ENCODE data around the gene NOTUM.
A peak's percentile ranks its signal among the peaks of the same experiment; 100 is the strongest.

NOTUM gene

DNA sequence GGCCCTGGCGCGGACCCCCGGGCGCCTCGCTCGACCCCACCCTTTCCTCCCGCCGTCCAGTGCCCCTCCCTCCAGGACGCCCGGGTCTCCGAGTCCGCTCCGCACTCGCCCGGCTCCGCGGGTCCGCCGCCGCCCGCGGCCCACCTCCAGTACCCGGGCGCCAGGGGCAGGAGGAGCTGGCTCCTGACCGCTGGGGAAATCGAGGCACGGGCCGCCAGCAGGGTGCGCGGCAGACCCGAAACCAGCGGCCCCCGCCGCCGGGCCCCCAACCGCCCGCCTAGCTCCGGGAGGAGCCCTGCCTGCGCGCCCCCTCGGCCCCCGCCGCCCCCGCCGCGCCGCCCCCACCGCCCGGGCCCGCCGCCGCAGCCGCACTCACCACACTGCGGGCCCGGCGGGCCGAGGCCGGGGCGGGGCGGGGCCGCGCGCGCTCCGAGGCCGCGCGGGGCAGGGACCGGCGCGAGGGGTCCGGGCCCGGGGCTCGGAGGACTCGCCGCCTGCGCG is 33.8 kb downstream of the NOTUM start:
- TF ChIP-seq, protein P1, sequence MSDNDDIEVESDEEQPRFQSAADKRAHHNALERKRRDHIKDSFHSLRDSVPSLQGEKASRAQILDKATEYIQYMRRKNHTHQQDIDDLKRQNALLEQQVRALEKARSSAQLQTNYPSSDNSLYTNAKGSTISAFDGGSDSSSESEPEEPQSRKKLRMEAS (IDR thresholded peaks at IDR 0.05): no peak
- TF ChIP-seq EGR1 (IDR thresholded peaks at IDR 0.05) (no peak), ZBTB7A (IDR thresholded peaks at IDR 0.05; ENCODE audit: low read depth) (no peak), NFIC (IDR thresholded peaks at IDR 0.05) (no peak), EP300 (IDR thresholded peaks at IDR 0.05; ENCODE audit: borderline replicate concordance) (no peak), RAD21 (IDR thresholded peaks at IDR 0.05; ENCODE audit: low read depth) (no peak), TAF1 (IDR thresholded peaks at IDR 0.05; ENCODE audit: low read depth) (no peak), TEAD4 (IDR thresholded peaks at IDR 0.05) (no peak), CEBPB (IDR thresholded peaks at IDR 0.05) (no peak), FOXM1 (IDR thresholded peaks at IDR 0.05; ENCODE audit: borderline replicate concordance, low read depth) (no peak)
- TF ChIP-seq, protein P2, sequence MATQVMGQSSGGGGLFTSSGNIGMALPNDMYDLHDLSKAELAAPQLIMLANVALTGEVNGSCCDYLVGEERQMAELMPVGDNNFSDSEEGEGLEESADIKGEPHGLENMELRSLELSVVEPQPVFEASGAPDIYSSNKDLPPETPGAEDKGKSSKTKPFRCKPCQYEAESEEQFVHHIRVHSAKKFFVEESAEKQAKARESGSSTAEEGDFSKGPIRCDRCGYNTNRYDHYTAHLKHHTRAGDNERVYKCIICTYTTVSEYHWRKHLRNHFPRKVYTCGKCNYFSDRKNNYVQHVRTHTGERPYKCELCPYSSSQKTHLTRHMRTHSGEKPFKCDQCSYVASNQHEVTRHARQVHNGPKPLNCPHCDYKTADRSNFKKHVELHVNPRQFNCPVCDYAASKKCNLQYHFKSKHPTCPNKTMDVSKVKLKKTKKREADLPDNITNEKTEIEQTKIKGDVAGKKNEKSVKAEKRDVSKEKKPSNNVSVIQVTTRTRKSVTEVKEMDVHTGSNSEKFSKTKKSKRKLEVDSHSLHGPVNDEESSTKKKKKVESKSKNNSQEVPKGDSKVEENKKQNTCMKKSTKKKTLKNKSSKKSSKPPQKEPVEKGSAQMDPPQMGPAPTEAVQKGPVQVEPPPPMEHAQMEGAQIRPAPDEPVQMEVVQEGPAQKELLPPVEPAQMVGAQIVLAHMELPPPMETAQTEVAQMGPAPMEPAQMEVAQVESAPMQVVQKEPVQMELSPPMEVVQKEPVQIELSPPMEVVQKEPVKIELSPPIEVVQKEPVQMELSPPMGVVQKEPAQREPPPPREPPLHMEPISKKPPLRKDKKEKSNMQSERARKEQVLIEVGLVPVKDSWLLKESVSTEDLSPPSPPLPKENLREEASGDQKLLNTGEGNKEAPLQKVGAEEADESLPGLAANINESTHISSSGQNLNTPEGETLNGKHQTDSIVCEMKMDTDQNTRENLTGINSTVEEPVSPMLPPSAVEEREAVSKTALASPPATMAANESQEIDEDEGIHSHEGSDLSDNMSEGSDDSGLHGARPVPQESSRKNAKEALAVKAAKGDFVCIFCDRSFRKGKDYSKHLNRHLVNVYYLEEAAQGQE (IDR thresholded peaks at IDR 0.05; ENCODE audit: low read depth): no peak

DNA sequence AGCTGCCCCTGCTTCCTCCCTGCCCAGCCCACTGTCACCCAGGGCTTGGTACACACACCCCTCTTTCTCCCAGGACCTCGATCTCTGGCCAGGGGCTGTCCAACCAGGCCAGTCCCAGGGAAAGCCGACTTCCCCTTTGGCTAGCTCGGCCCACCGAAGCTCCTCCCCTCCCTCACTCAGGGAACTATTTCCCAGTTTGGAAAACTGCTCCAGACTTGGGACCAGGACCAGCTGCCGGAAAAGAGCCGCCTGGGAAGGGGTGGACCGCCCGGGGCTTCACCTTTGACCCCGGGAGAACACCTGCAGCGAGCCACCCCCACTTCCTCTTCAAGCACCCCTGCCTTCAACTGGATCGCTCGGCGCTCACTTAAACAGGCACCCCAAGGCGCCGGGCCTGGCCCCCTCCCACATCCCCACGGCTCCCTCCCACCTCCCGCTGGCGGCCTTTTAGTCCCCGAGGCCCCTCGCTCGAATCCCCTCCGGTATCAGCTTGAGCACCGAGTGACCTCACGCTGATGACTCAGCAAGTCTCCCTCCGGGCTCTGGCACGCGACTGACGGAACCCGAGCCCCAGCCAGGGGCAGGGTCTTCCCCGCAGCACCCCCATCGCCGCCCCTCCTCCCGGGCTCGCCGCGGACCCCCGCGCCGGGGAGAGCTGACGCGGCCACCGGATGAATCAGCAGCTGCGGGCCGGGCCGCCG is 34.4 kb downstream of the NOTUM start:
- TF ChIP-seq TCF12 (IDR thresholded peaks at IDR 0.05; ENCODE audit: low read depth) (peak; percentile 55), CREB1 (IDR thresholded peaks at IDR 0.05; ENCODE audit: low read depth) (no peak), EP300 (IDR thresholded peaks at IDR 0.05; ENCODE audit: borderline replicate concordance) (peak; percentile 36), ZBTB7A (IDR thresholded peaks at IDR 0.05; ENCODE audit: low read depth) (peak; percentile 73), TAF1 (IDR thresholded peaks at IDR 0.05; ENCODE audit: low read depth) (peak; percentile 40; the same call in 1 of the 2 replicates), FOXM1 (IDR thresholded peaks at IDR 0.05; ENCODE audit: borderline replicate concordance, low read depth) (no peak)
- TF ChIP-seq, protein P1 (IDR thresholded peaks at IDR 0.05): peak; percentile 37
- TF ChIP-seq, protein P2 (IDR thresholded peaks at IDR 0.05; ENCODE audit: low read depth): 0 out of 2 replicates have a peak, but pooled peaks have one; percentile 11

- TF ChIP-seq USF1 (IDR thresholded peaks at IDR 0.05): no peak
- TF ChIP-seq NFIC (IDR thresholded peaks at IDR 0.05): no peak
- TF ChIP-seq, protein P1 (IDR thresholded peaks at IDR 0.05): no peak
- TF ChIP-seq ZBTB7A (IDR thresholded peaks at IDR 0.05; ENCODE audit: low read depth): no peak
- no peak for TF ChIP-seq RAD21 (IDR thresholded peaks at IDR 0.05; ENCODE audit: low read depth)
- TF ChIP-seq CEBPB (IDR thresholded peaks at IDR 0.05): no peak
- no peak for TF ChIP-seq TCF12 (IDR thresholded peaks at IDR 0.05; ENCODE audit: low read depth)
- no peak for TF ChIP-seq CREB1 (IDR thresholded peaks at IDR 0.05; ENCODE audit: low read depth)
- TF ChIP-seq EGR1 (IDR thresholded peaks at IDR 0.05): no peak
- no peak; the same call in 1 of the 2 replicates for TF ChIP-seq EP300 (IDR thresholded peaks at IDR 0.05; ENCODE audit: borderline replicate concordance)
- TF ChIP-seq FOXM1 (IDR thresholded peaks at IDR 0.05; ENCODE audit: borderline replicate concordance, low read depth): no peak
- TF ChIP-seq, protein P2 (IDR thresholded peaks at IDR 0.05; ENCODE audit: low read depth): no peak
- TF ChIP-seq YY1 (IDR thresholded peaks at IDR 0.05; ENCODE audit: low read depth): no peak
- TF ChIP-seq TAF1 (IDR thresholded peaks at IDR 0.05; ENCODE audit: low read depth): no peak
- TF ChIP-seq TEAD4 (IDR thresholded peaks at IDR 0.05): no peak
Observed at GRCh38 chr17:81925860-81926450, 35.0 kb downstream of the NOTUM start.
